ENCODE results near the gene SLC12A4.
"Not testable (repeated sequence)": the region's sequence is repeated elsewhere in the genome, so short reads cannot be mapped to it uniquely, and the experiment has no call there.

Gene SLC12A4

GRCh38 chr16:67942510-67943255, 25.8 kb downstream of the SLC12A4 start:
- H3K36me3 ChIP-seq (ENCODE audit: insufficient read depth, low read length) = no peaks in the 10 kb centered on the region
- no peaks in the 10 kb centered on the region for H3K9me3 ChIP-seq (ENCODE audit: low read depth, low read length)
- H3K4me3 ChIP-seq = no peak overlapping the region
- H3K9ac ChIP-seq (ENCODE audit: insufficient read length) = no peak overlapping the region
- no peak overlapping the region for H3K27ac ChIP-seq
- TF ChIP-seq POLR2AphosphoS5 (IDR thresholded peaks at IDR 0.05; ENCODE audit: borderline replicate concordance, low read depth, low read length) (no peak), FOXP2 (optimal IDR thresholded peaks at IDR 0.05; ENCODE audit: control extremely low read depth, extremely low read length, insufficient read depth) (no peak), EZH2 (IDR thresholded peaks at IDR 0.05) (no peak)
- DNase-seq (ENCODE audit: low read depth, low spot score) = no peak

GRCh38 chr16:67942200-67942509, 26.3 kb downstream of the SLC12A4 start:
- Histone ChIP-seq H3K9ac (ENCODE audit: insufficient read length) (no peak overlapping the region), H3K36me3 (ENCODE audit: insufficient read depth, low read length) (no peaks in the 10 kb centered on the region), H3K4me3 (no peak overlapping the region), H3K9me3 (ENCODE audit: low read depth, low read length) (no peaks in the 10 kb centered on the region), H3K27ac (no peak overlapping the region)
- TF ChIP-seq FOXP2 (optimal IDR thresholded peaks at IDR 0.05; ENCODE audit: control extremely low read depth, extremely low read length, insufficient read depth) = no peak
- no peak for TF ChIP-seq POLR2AphosphoS5 (IDR thresholded peaks at IDR 0.05; ENCODE audit: borderline replicate concordance, low read depth, low read length)
- no peak for TF ChIP-seq EZH2 (IDR thresholded peaks at IDR 0.05)
- no peak for DNase-seq (ENCODE audit: low read depth, low spot score)

GRCh38 chr16:67941469-67942199, 26.8 kb downstream of the SLC12A4 start:
- Histone ChIP-seq H3K4me3 (no peak overlapping the region), H3K9ac (ENCODE audit: insufficient read length) (no peak overlapping the region), H3K27ac (no peak overlapping the region), H3K9me3 (ENCODE audit: low read depth, low read length) (no peaks in the 10 kb centered on the region), H3K36me3 (ENCODE audit: insufficient read depth, low read length) (no peaks in the 10 kb centered on the region)
- TF ChIP-seq POLR2AphosphoS5 (IDR thresholded peaks at IDR 0.05; ENCODE audit: borderline replicate concordance, low read depth, low read length) (no peak), FOXP2 (optimal IDR thresholded peaks at IDR 0.05; ENCODE audit: control extremely low read depth, extremely low read length, insufficient read depth) (no peak), EZH2 (IDR thresholded peaks at IDR 0.05) (no peak)
- no peak for DNase-seq (ENCODE audit: low read depth, low spot score)

- TF ChIP-seq EZH2 (IDR thresholded peaks at IDR 0.05) = no peak
- TF ChIP-seq POLR2AphosphoS5 (IDR thresholded peaks at IDR 0.05; ENCODE audit: borderline replicate concordance, low read depth, low read length) = no peak
- TF ChIP-seq FOXP2 (optimal IDR thresholded peaks at IDR 0.05; ENCODE audit: control extremely low read depth, extremely low read length, insufficient read depth) = no peak
- no peak overlapping the region for H3K9ac ChIP-seq (ENCODE audit: insufficient read length)
- no peak overlapping the region for H3K27ac ChIP-seq
- no peak overlapping the region for H3K4me3 ChIP-seq
- no peak for DNase-seq (ENCODE audit: low read depth, low spot score)
- H3K9me3 ChIP-seq (ENCODE audit: low read depth, low read length) = no peaks in the 10 kb centered on the region
- H3K36me3 ChIP-seq (ENCODE audit: insufficient read depth, low read length) = no peaks in the 10 kb centered on the region
These were observed 27.9 kb downstream of the SLC12A4 start for GRCh38 chr16:67940446-67941089.

- Histone ChIP-seq H3K9me3 (ENCODE audit: low read depth, low read length) (no peaks in the 10 kb centered on the region), H3K36me3 (ENCODE audit: insufficient read depth, low read length) (no peaks in the 10 kb centered on the region), H3K4me3 (no peak overlapping the region), H3K27ac (no peak overlapping the region), H3K9ac (ENCODE audit: insufficient read length) (no peak overlapping the region)
- TF ChIP-seq POLR2AphosphoS5 (IDR thresholded peaks at IDR 0.05; ENCODE audit: borderline replicate concordance, low read depth, low read length) (no peak), FOXP2 (optimal IDR thresholded peaks at IDR 0.05; ENCODE audit: control extremely low read depth, extremely low read length, insufficient read depth) (no peak), EZH2 (IDR thresholded peaks at IDR 0.05) (no peak)
- no peak for DNase-seq (ENCODE audit: low read depth, low spot score)
These were observed 28.7 kb downstream of the SLC12A4 start for GRCh38 chr16:67939507-67940445.

GRCh38 chr16:67937713-67938112, 30.7 kb downstream of the SLC12A4 start:
- not testable (repeated sequence) for H3K27ac ChIP-seq; DNase-seq (ENCODE audit: low read depth, low spot score); H3K4me3 ChIP-seq; H3K36me3 ChIP-seq (ENCODE audit: insufficient read depth, low read length); H3K9me3 ChIP-seq (ENCODE audit: low read depth, low read length); H3K9ac ChIP-seq (ENCODE audit: insufficient read length)

GRCh38 chr16:67936880-67937605, 31.4 kb downstream of the SLC12A4 start:
- no peak for DNase-seq (ENCODE audit: low read depth, low spot score)
- Histone ChIP-seq H3K36me3 (ENCODE audit: insufficient read depth, low read length) (no peaks in the 10 kb centered on the region), H3K4me3 (peak overlapping the region; percentile 87), H3K27ac (no peak overlapping the region), H3K9me3 (ENCODE audit: low read depth, low read length) (no peaks in the 10 kb centered on the region), H3K9ac (ENCODE audit: insufficient read length) (no peak overlapping the region)
- TF ChIP-seq FOXP2 (optimal IDR thresholded peaks at IDR 0.05; ENCODE audit: control extremely low read depth, extremely low read length, insufficient read depth) (no peak), EZH2 (IDR thresholded peaks at IDR 0.05) (no peak), POLR2AphosphoS5 (IDR thresholded peaks at IDR 0.05; ENCODE audit: borderline replicate concordance, low read depth, low read length) (no peak)
